ENCODE results near the gene ARFIP1. TPM values are rescaled to one million over a fixed set of nuclear protein-coding genes. Genes with fewer than 3 reads are reported as not detected.

The ARFIP1 gene
- total and polyA plus RNA-seq, 2 of the 8 experiments (the other 6 are each of a cell fraction or from before 2014, with no cell fraction given), result 13.5 to 38.0 TPM

DNA sequence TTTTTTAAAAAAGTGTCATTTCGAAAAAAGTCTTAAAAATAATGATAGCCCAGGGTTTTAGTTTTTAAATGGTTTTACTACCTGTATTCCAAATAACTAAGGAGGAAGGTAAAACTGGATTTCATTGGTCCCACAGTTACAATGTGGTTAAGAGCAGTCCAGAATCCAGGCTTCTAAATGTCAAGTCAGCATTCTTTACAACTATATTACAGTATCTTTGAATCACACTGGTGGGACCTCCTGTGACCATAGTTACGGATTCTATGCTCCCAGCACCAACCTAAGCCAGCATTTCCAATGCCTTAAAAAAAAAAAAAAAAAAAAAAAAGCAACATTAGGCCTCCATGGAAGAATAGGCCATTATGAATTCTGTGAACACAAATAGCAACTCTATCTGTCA, 6.4 kb upstream of the ARFIP1 start:
- no peak overlapping the region for H3K23ac ChIP-seq (ENCODE audit: insufficient read length)
- FAIRE-seq (no peak), DNase-seq (ENCODE audit: low read depth in 1 of 2, low spot score in 2 of 2) (no peak)
- no peak overlapping the region for H2AFZ ChIP-seq (ENCODE audit: low read length)
- H2BK15ac ChIP-seq (ENCODE audit: low read length), result no peak overlapping the region
- no peak overlapping the region for H4K5ac ChIP-seq (ENCODE audit: insufficient read length, low read depth, low read length)
- POLR2A ChIA-PET (ENCODE audit: partially characterized antibody), result no interaction called here
- H3K18ac ChIP-seq (ENCODE audit: extremely low read depth, low read length), result no peak overlapping the region
- TF ChIP-seq MAFK (IDR thresholded peaks at IDR 0.05; ENCODE audit: low read depth, low read length), result peak; percentile 84
- TF ChIP-seq RNF2 (IDR thresholded peaks at IDR 0.05; ENCODE audit: borderline replicate concordance, low read depth, low read length, missing control alignments, poor library complexity, severe bottlenecking), result no peak
- H3K9me3 ChIP-seq (ENCODE audit: insufficient read depth in 2 of 2, low read depth in 1 of 2, low read length in 1 of 2), result no peaks in the 10 kb centered on the region
- no peak overlapping the region for H3K56ac ChIP-seq (replicated peaks; ENCODE audit: insufficient read length, low read depth, low read length)
- H3K4me2 ChIP-seq (ENCODE audit: insufficient read depth in 1 of 2, low read depth in 2 of 2, low read length in 2 of 2), result no peak overlapping the region
- CTCF ChIA-PET (ENCODE audit: partially characterized antibody), result no interaction called here
- WGBS, 2 experiments (ENCODE audit: extremely low coverage in 1 of 2, insufficient coverage in 1 of 2, insufficient read length in 1 of 2, insufficient replicate concordance in 2 of 2, low coverage in 1 of 2, low lambda C conversion rate in 2 of 2, missing lambda C conversion rate in 1 of 2), result 94% methylated on average over 2 of the region's 2 CpGs; no CpG with 5 or more reads in 1 of the 2 experiments
- no peaks in the 10 kb centered on the region for H3K27me3 ChIP-seq (replicated peaks in 1 of 4; ENCODE audit: control insufficient read depth in 3 of 4, extremely low read depth in 1 of 4, insufficient read depth in 3 of 4, low read length in 3 of 4)
- no peaks in the 10 kb centered on the region for H4K20me1 ChIP-seq (replicated peaks in 1 of 2; ENCODE audit: control insufficient read depth in 1 of 2, insufficient read depth in 2 of 2, low read length in 2 of 2)
- no peak overlapping the region for H3K4me3 ChIP-seq (ENCODE audit: extremely low read depth in 1 of 4, insufficient read depth in 2 of 4, low read depth in 3 of 4, low read length in 4 of 4)
- H3K23me2 ChIP-seq (ENCODE audit: low read depth, low read length), result no peaks in the 10 kb centered on the region
- no peaks in the 10 kb centered on the region for H3K36me3 ChIP-seq (ENCODE audit: control insufficient read depth in 2 of 4, insufficient read depth in 4 of 4, low read length in 3 of 4)
- no peaks in the 10 kb centered on the region for H3K79me1 ChIP-seq (ENCODE audit: low read depth, low read length)
- no peak overlapping the region for H2BK120ac ChIP-seq (replicated peaks; ENCODE audit: low read depth, low read length)
- H3K27ac ChIP-seq (ENCODE audit: low read depth, low read length), result no peak overlapping the region
- no peak overlapping the region for H2BK5ac ChIP-seq (ENCODE audit: low read depth, low read length)
- H2BK20ac ChIP-seq (ENCODE audit: low read length), result no peak overlapping the region
- no peak overlapping the region for H3K4ac ChIP-seq (replicated peaks; ENCODE audit: insufficient read length, low read depth, low read length)
- no peak overlapping the region for H3K9ac ChIP-seq (replicated peaks in 1 of 4; ENCODE audit: extremely low read depth in 1 of 4, low read depth in 3 of 4, low read length in 3 of 4)
- H4K8ac ChIP-seq (ENCODE audit: extremely low read depth, insufficient read depth, low read length), result no peak overlapping the region
- H2AK5ac ChIP-seq (ENCODE audit: low read depth, low read length), result no peak overlapping the region
- no peak overlapping the region for H4K91ac ChIP-seq (replicated peaks; ENCODE audit: insufficient read length, low read length)
- H3K4me1 ChIP-seq (replicated peaks in 1 of 4; ENCODE audit: control insufficient read depth in 3 of 4, insufficient read depth in 4 of 4, low read length in 3 of 4), result no peaks in the 10 kb centered on the region
- H2BK12ac ChIP-seq (ENCODE audit: low read depth, low read length), result no peak overlapping the region
- no peaks in the 10 kb centered on the region for H3K79me2 ChIP-seq (ENCODE audit: control insufficient read depth in 1 of 2, insufficient read depth in 2 of 2, low read length in 2 of 2)
- H3K14ac ChIP-seq (ENCODE audit: insufficient read length), result no peak overlapping the region
